Measurements from ENCODE around the gene GLRX.
"Not testable (repeated sequence)": the region's sequence is repeated elsewhere in the genome, so short reads cannot be mapped to it uniquely, and the experiment has no call there.

The GLRX gene

GRCh38 chr5:95822542-95823181 is at the start of gene GLRX:
Gene GLRX, minus strand, starts transcription at chr5:95822726. Its CDS starts 64 bp downstream, at chr5:95822662.
- DNase-seq (ENCODE audit: low spot score) (peak; percentile 83), ATAC-seq (ENCODE audit: low read depth) (peak; percentile 83)
- H3K9me3 ChIP-seq (ENCODE audit: severe bottlenecking): no peaks in the 10 kb centered on the region
- H3K4me1 ChIP-seq (ENCODE audit: insufficient read depth, poor library complexity, severe bottlenecking): peaks cover 24% of the 10 kb centered on the region
- TF ChIP-seq CTCF (IDR thresholded peaks at IDR 0.05; ENCODE audit: poor library complexity, severe bottlenecking): no peak
- peak within 1 kb of the TSS; percentile 82 for H3K27ac ChIP-seq (ENCODE audit: poor library complexity, severe bottlenecking)
- no peaks in the 10 kb centered on the region for H3K36me3 ChIP-seq (ENCODE audit: low read depth)
- H3K27me3 ChIP-seq (ENCODE audit: insufficient read depth, poor library complexity, severe bottlenecking): no peaks in the 10 kb centered on the region
- H3K4me3 ChIP-seq (ENCODE audit: severe bottlenecking): peak within 1 kb of the TSS; percentile 51

GRCh38 chr5:95871146-95871806 is 48.8 kb upstream of the GLRX start:
- ATAC-seq (ENCODE audit: low read depth) (no peak), DNase-seq (ENCODE audit: low spot score) (no peak)
- Histone ChIP-seq H3K27me3 (ENCODE audit: insufficient read depth, poor library complexity, severe bottlenecking) (no peaks in the 10 kb centered on the region), H3K4me3 (ENCODE audit: severe bottlenecking) (no peak overlapping the region), H3K4me1 (ENCODE audit: insufficient read depth, poor library complexity, severe bottlenecking) (peaks cover 12% of the 10 kb centered on the region), H3K27ac (ENCODE audit: poor library complexity, severe bottlenecking) (peak overlapping the region; percentile 68), H3K36me3 (ENCODE audit: low read depth) (no peaks in the 10 kb centered on the region), H3K9me3 (ENCODE audit: severe bottlenecking) (no peaks in the 10 kb centered on the region)
- TF ChIP-seq CTCF (IDR thresholded peaks at IDR 0.05; ENCODE audit: poor library complexity, severe bottlenecking): no peak

GRCh38 chr5:95870105-95870672 is 47.7 kb upstream of the GLRX start:
- no peak for DNase-seq (ENCODE audit: low spot score)
- peak overlapping the region; percentile 68 for H3K27ac ChIP-seq (ENCODE audit: poor library complexity, severe bottlenecking)
- H3K36me3 ChIP-seq (ENCODE audit: low read depth): no peaks in the 10 kb centered on the region
- peaks cover 12% of the 10 kb centered on the region for H3K4me1 ChIP-seq (ENCODE audit: insufficient read depth, poor library complexity, severe bottlenecking)
- no peaks in the 10 kb centered on the region for H3K27me3 ChIP-seq (ENCODE audit: insufficient read depth, poor library complexity, severe bottlenecking)
- no peak overlapping the region for H3K4me3 ChIP-seq (ENCODE audit: severe bottlenecking)
- no peaks in the 10 kb centered on the region for H3K9me3 ChIP-seq (ENCODE audit: severe bottlenecking)
- peak; percentile 89 for ATAC-seq (ENCODE audit: low read depth)
- TF ChIP-seq CTCF (IDR thresholded peaks at IDR 0.05; ENCODE audit: poor library complexity, severe bottlenecking): no peak

GRCh38 chr5:95869173-95869855 is 46.8 kb upstream of the GLRX start:
- H3K9me3 ChIP-seq (ENCODE audit: severe bottlenecking); H3K27me3 ChIP-seq (ENCODE audit: insufficient read depth, poor library complexity, severe bottlenecking); H3K4me3 ChIP-seq (ENCODE audit: severe bottlenecking); DNase-seq (ENCODE audit: low spot score); H3K36me3 ChIP-seq (ENCODE audit: low read depth); ATAC-seq (ENCODE audit: low read depth): not testable (repeated sequence)
- H3K4me1 ChIP-seq (ENCODE audit: insufficient read depth, poor library complexity, severe bottlenecking): peaks cover 21% of the 10 kb centered on the region
- H3K27ac ChIP-seq (ENCODE audit: poor library complexity, severe bottlenecking): peak overlapping the region; percentile 68

- Histone ChIP-seq H3K4me3 (ENCODE audit: severe bottlenecking) (no peak overlapping the region), H3K9me3 (ENCODE audit: severe bottlenecking) (no peaks in the 10 kb centered on the region), H3K4me1 (ENCODE audit: insufficient read depth, poor library complexity, severe bottlenecking) (peaks cover 30% of the 10 kb centered on the region), H3K36me3 (ENCODE audit: low read depth) (no peaks in the 10 kb centered on the region), H3K27me3 (ENCODE audit: insufficient read depth, poor library complexity, severe bottlenecking) (no peaks in the 10 kb centered on the region), H3K27ac (ENCODE audit: poor library complexity, severe bottlenecking) (no peak overlapping the region)
- TF ChIP-seq CTCF (IDR thresholded peaks at IDR 0.05; ENCODE audit: poor library complexity, severe bottlenecking): no peak
- ATAC-seq (ENCODE audit: low read depth) (no peak), DNase-seq (ENCODE audit: low spot score) (no peak)
Measured at GRCh38 chr5:95868136-95868535, 45.6 kb upstream of the GLRX start.
